ENCODE data around the gene CEP57L1. TPM values are rescaled to one million over a fixed set of nuclear protein-coding genes. Genes with fewer than 3 reads are reported as not detected.

CEP57L1 gene
- total and polyA plus RNA-seq, 2 donors (not counting 1 experiment from before 2014, with no cell fraction given): 18.6 to 36.0 TPM

- no peak for TF ChIP-seq EZH2 (IDR thresholded peaks at IDR 0.05; ENCODE audit: low read length, missing control alignments)
- TF ChIP-seq CTCF (conservative IDR thresholded peaks at IDR 0.05 in 1 of 2, IDR thresholded peaks at IDR 0.05 in 1 of 2; ENCODE audit: low read depth in 1 of 2, low read length in 2 of 2): no peak
- no peak overlapping the region for H2AFZ ChIP-seq (ENCODE audit: low read length)
- no peak overlapping the region for H3K4me3 ChIP-seq (replicated peaks in 1 of 4; ENCODE audit: control extremely low read depth in 1 of 4, insufficient read depth in 1 of 4, low read depth in 3 of 4, low read length in 4 of 4)
- DNase-seq (ENCODE audit: low read depth in 2 of 2): no peak
- no peak overlapping the region for H3K4me2 ChIP-seq (ENCODE audit: extremely low read depth, insufficient read depth, low read length)
- peaks cover 3% of the 10 kb centered on the region for H3K4me1 ChIP-seq (ENCODE audit: control insufficient read depth, extremely low read depth, insufficient read depth, low read length)
- peaks cover 20% of the 10 kb centered on the region for H3K79me2 ChIP-seq (ENCODE audit: control insufficient read depth, insufficient read depth, low read length)
- H3K27ac ChIP-seq (ENCODE audit: insufficient read depth, low read length): no peak overlapping the region
- H4K20me1 ChIP-seq (ENCODE audit: control insufficient read depth, extremely low read depth, insufficient read depth, low read length): no peaks in the 10 kb centered on the region
- H3K9ac ChIP-seq (ENCODE audit: insufficient read depth, low read length): no peak overlapping the region
- no peaks in the 10 kb centered on the region for H3K27me3 ChIP-seq (ENCODE audit: control insufficient read depth, insufficient read depth, low read length)
- no peaks in the 10 kb centered on the region for H3K9me3 ChIP-seq (ENCODE audit: control insufficient read depth, insufficient read depth, low read depth, low read length)
- H3K36me3 ChIP-seq (ENCODE audit: control insufficient read depth, insufficient read depth, low read length): no peaks in the 10 kb centered on the region
Observed at GRCh38 chr6:109088995-109089394, 6.3 kb upstream of the CEP57L1 start.

GRCh38 chr6:109091314-109092024 is 3.8 kb upstream of the CEP57L1 start:
- no peak for DNase-seq (ENCODE audit: low read depth in 2 of 2)
- peak overlapping the region in 3 of 4 experiments; percentile 83 to 99 (median 93) for H3K4me3 ChIP-seq (replicated peaks in 1 of 4; ENCODE audit: control extremely low read depth in 1 of 4, insufficient read depth in 1 of 4, low read depth in 3 of 4, low read length in 4 of 4)
- H3K79me2 ChIP-seq (ENCODE audit: control insufficient read depth, insufficient read depth, low read length): peaks cover 27% of the 10 kb centered on the region

GRCh38 chr6:109092074-109092473 is 3.2 kb upstream of the CEP57L1 start:
- Histone ChIP-seq H3K9ac (ENCODE audit: insufficient read depth, low read length) (no peak overlapping the region), H3K79me2 (ENCODE audit: control insufficient read depth, insufficient read depth, low read length) (peaks cover 33% of the 10 kb centered on the region), H3K27me3 (ENCODE audit: control insufficient read depth, insufficient read depth, low read length) (no peaks in the 10 kb centered on the region), H3K4me2 (ENCODE audit: extremely low read depth, insufficient read depth, low read length) (peak overlapping the region; percentile 91), H3K27ac (ENCODE audit: insufficient read depth, low read length) (no peak overlapping the region), H2AFZ (ENCODE audit: low read length) (no peak overlapping the region), H4K20me1 (ENCODE audit: control insufficient read depth, extremely low read depth, insufficient read depth, low read length) (no peaks in the 10 kb centered on the region), H3K9me3 (ENCODE audit: control insufficient read depth, insufficient read depth, low read depth, low read length) (no peaks in the 10 kb centered on the region), H3K36me3 (ENCODE audit: control insufficient read depth, insufficient read depth, low read length) (no peaks in the 10 kb centered on the region), H3K4me1 (ENCODE audit: control insufficient read depth, extremely low read depth, insufficient read depth, low read length) (peaks cover 10% of the 10 kb centered on the region), H3K4me3 (replicated peaks in 1 of 4; ENCODE audit: control extremely low read depth in 1 of 4, insufficient read depth in 1 of 4, low read depth in 3 of 4, low read length in 4 of 4) (peak overlapping the region in 3 of 4 experiments; percentile 83 to 99 (median 93))
- no peak for DNase-seq (ENCODE audit: low read depth in 2 of 2)
- TF ChIP-seq CTCF (conservative IDR thresholded peaks at IDR 0.05 in 1 of 2, IDR thresholded peaks at IDR 0.05 in 1 of 2; ENCODE audit: low read depth in 1 of 2, low read length in 2 of 2): no peak
- no peak for TF ChIP-seq EZH2 (IDR thresholded peaks at IDR 0.05; ENCODE audit: low read length, missing control alignments)

More at GRCh38 chr6:109091314-109092024, 3.8 kb upstream of the CEP57L1 start:
- no peak overlapping the region for H3K9ac ChIP-seq (ENCODE audit: insufficient read depth, low read length)
- no peak overlapping the region for H2AFZ ChIP-seq (ENCODE audit: low read length)
- no peaks in the 10 kb centered on the region for H3K9me3 ChIP-seq (ENCODE audit: control insufficient read depth, insufficient read depth, low read depth, low read length)
- H3K27ac ChIP-seq (ENCODE audit: insufficient read depth, low read length): no peak overlapping the region
- peaks cover 7% of the 10 kb centered on the region for H3K4me1 ChIP-seq (ENCODE audit: control insufficient read depth, extremely low read depth, insufficient read depth, low read length)
- H3K4me2 ChIP-seq (ENCODE audit: extremely low read depth, insufficient read depth, low read length): no peak overlapping the region
- no peaks in the 10 kb centered on the region for H4K20me1 ChIP-seq (ENCODE audit: control insufficient read depth, extremely low read depth, insufficient read depth, low read length)
- TF ChIP-seq CTCF (conservative IDR thresholded peaks at IDR 0.05 in 1 of 2, IDR thresholded peaks at IDR 0.05 in 1 of 2; ENCODE audit: low read depth in 1 of 2, low read length in 2 of 2) (no peak), EZH2 (IDR thresholded peaks at IDR 0.05; ENCODE audit: low read length, missing control alignments) (no peak)
- no peaks in the 10 kb centered on the region for H3K36me3 ChIP-seq (ENCODE audit: control insufficient read depth, insufficient read depth, low read length)
- no peaks in the 10 kb centered on the region for H3K27me3 ChIP-seq (ENCODE audit: control insufficient read depth, insufficient read depth, low read length)

Measured in fibroblast of lung (primary cell).